ENCODE data around the gene FBN2.

DNA sequence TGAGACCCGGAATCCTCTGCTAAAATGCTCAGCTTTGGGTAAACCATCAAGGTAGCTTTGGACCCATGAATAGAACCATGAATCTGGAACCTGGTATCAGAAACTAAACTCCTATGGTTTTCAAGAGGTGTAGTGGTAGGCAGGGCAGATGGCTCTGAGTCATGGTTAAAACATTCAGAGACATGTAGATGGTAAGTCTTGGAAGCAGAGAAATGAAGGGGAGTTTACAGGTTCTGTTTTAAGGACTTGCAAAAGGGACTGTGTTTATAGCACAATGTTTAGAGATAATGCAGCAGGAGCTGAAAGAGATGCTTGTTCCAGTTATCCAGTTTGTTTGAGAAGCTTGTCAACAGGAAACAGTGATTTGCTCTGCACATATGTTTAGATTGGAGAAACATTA is 36.0 kb upstream of the FBN2 start:
- TF ChIP-seq, protein P1, sequence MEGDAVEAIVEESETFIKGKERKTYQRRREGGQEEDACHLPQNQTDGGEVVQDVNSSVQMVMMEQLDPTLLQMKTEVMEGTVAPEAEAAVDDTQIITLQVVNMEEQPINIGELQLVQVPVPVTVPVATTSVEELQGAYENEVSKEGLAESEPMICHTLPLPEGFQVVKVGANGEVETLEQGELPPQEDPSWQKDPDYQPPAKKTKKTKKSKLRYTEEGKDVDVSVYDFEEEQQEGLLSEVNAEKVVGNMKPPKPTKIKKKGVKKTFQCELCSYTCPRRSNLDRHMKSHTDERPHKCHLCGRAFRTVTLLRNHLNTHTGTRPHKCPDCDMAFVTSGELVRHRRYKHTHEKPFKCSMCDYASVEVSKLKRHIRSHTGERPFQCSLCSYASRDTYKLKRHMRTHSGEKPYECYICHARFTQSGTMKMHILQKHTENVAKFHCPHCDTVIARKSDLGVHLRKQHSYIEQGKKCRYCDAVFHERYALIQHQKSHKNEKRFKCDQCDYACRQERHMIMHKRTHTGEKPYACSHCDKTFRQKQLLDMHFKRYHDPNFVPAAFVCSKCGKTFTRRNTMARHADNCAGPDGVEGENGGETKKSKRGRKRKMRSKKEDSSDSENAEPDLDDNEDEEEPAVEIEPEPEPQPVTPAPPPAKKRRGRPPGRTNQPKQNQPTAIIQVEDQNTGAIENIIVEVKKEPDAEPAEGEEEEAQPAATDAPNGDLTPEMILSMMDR (IDR thresholded peaks at IDR 0.05) = no peak
- no peak for TF ChIP-seq POLR2AphosphoS5 (IDR thresholded peaks at IDR 0.05; ENCODE audit: low read depth, low read length)
- TF ChIP-seq, protein P2, sequence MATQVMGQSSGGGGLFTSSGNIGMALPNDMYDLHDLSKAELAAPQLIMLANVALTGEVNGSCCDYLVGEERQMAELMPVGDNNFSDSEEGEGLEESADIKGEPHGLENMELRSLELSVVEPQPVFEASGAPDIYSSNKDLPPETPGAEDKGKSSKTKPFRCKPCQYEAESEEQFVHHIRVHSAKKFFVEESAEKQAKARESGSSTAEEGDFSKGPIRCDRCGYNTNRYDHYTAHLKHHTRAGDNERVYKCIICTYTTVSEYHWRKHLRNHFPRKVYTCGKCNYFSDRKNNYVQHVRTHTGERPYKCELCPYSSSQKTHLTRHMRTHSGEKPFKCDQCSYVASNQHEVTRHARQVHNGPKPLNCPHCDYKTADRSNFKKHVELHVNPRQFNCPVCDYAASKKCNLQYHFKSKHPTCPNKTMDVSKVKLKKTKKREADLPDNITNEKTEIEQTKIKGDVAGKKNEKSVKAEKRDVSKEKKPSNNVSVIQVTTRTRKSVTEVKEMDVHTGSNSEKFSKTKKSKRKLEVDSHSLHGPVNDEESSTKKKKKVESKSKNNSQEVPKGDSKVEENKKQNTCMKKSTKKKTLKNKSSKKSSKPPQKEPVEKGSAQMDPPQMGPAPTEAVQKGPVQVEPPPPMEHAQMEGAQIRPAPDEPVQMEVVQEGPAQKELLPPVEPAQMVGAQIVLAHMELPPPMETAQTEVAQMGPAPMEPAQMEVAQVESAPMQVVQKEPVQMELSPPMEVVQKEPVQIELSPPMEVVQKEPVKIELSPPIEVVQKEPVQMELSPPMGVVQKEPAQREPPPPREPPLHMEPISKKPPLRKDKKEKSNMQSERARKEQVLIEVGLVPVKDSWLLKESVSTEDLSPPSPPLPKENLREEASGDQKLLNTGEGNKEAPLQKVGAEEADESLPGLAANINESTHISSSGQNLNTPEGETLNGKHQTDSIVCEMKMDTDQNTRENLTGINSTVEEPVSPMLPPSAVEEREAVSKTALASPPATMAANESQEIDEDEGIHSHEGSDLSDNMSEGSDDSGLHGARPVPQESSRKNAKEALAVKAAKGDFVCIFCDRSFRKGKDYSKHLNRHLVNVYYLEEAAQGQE (IDR thresholded peaks at IDR 0.05; ENCODE audit: insufficient read depth in 1 of 2, low read depth in 2 of 2, low read length in 1 of 2) = no peak
- no peak for TF ChIP-seq TCF7L2 (IDR thresholded peaks at IDR 0.05; ENCODE audit: low read depth, low read length)
